Measurements from ENCODE around the gene SPG7.

- TF ChIP-seq CTCF (IDR thresholded peaks at IDR 0.05) = no peak
- TF ChIP-seq POLR2A (IDR thresholded peaks at IDR 0.05) = no peak
Observed at GRCh38 chr16:89506791-89507191, 1.4 kb upstream of the SPG7 start.
